GM23248 (cell line): Measurements from ENCODE around the gene KLHL12.

Experiments
- EZH2 ChIP-seq: fragments of 200-600 bp; sonication (generic); IDR thresholded peaks from 2 replicates; pipeline ENCODE4 v1.6.1; 2018; ENCODE audit warnings: antibody characterized with exemption, mild to moderate bottlenecking; ENCODE audit not compliant: insufficient read depth, poor library complexity, severe bottlenecking
- EZH2phosphoT487 ChIP-seq: fragments of 200-600 bp; sonication (generic); IDR thresholded peaks from 2 replicates; pipeline ENCODE4 v1.6.1; 2018; ENCODE audit warnings: antibody characterized with exemption, moderate library complexity, mild to moderate bottlenecking, low read depth; ENCODE audit not compliant: insufficient read depth

GRCh38 chr1:202942426-202942825 is 15.4 kb upstream of the KLHL12 start:
- TF ChIP-seq EZH2 (no peak), EZH2phosphoT487 (no peak)
